Osteocyte (in vitro differentiated cells): Measurements from ENCODE around the gene ZDHHC17. TPM values are rescaled to one million over a fixed set of nuclear protein-coding genes. Genes with fewer than 3 reads are reported as not detected.

ENCODE experiments used
- DNase-seq: peaks from one replicate; pipeline ENCODE4 v3.0.0; 2021; ENCODE audit warnings: mixed read lengths; ENCODE audit not compliant: unreplicated experiment; ENCODE audit errors: extremely low spot score
- H3K27ac Mint-ChIP-seq: one replicate; pipeline ENCODE4 v1.8.0; 2021; ENCODE audit warnings: mild to moderate bottlenecking, mixed read lengths; ENCODE audit not compliant: unreplicated experiment
- H3K27me3 Mint-ChIP-seq: one replicate; pipeline ENCODE4 v1.8.0; 2021; ENCODE audit warnings: mixed read lengths; ENCODE audit not compliant: unreplicated experiment
- H3K36me3 Mint-ChIP-seq: one replicate; pipeline ENCODE4 v1.8.0; 2021; ENCODE audit warnings: mixed read lengths; ENCODE audit not compliant: unreplicated experiment
- H3K4me1 Mint-ChIP-seq: one replicate; pipeline ENCODE4 v1.8.0; 2021; ENCODE audit warnings: mixed read lengths; ENCODE audit not compliant: unreplicated experiment
- H3K4me3 Mint-ChIP-seq: one replicate; pipeline ENCODE4 v1.8.0; 2021; ENCODE audit warnings: mild to moderate bottlenecking, moderate library complexity, mixed read lengths; ENCODE audit not compliant: unreplicated experiment
- H3K9me3 Mint-ChIP-seq: one replicate; pipeline ENCODE4 v1.8.0; 2021; ENCODE audit warnings: mixed read lengths; ENCODE audit not compliant: unreplicated experiment
- CTCF ChIP-seq: fragments of 200-600 bp; sonication (generic); IDR thresholded peaks from 2 replicates; pipeline ENCODE4 v1.5.0; 2021; ENCODE audit warnings: antibody characterized with exemption, mild to moderate bottlenecking, moderate library complexity
- total RNA-seq: library from RNA; stranded (reverse); gene quantifications from 2 replicates; pipeline ENCODE4 v1.2.1, GENCODE V29; 2021

Gene ZDHHC17
- total RNA-seq, 1 donor from 2014 or later: 44.3 TPM

GRCh38 chr12:76738824-76739579 is 24.9 kb upstream of the ZDHHC17 start:
- Mint-ChIP-seq H3K9me3 (peaks cover 26% of the 10 kb centered on the region), H3K4me3 (no peak overlapping the region), H3K36me3 (peaks cover 9% of the 10 kb centered on the region), H3K27me3 (no peaks in the 10 kb centered on the region), H3K4me1 (peaks cover 5% of the 10 kb centered on the region), H3K27ac (no peak overlapping the region)
- no peak for DNase-seq
- TF ChIP-seq CTCF: no peak

DNA sequence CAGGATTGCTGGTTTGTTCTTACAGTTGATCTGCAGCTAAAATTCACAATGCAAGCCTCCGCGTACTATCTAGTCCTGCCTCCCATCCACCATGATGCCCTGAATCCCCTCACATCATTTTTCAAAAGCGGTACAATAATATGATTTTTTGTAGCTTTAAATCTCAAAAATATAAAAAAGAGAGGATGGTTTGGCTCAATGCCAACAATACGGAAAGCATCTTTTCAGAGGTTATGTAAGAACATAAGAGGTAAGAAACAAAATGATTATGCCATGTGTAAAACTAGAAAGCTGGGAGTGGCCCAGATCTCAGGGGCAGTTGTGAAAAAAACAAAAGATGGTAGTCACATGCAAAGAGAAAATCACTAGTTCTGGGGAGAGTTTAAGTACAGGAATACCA is 24.0 kb upstream of the ZDHHC17 start:
- no peak overlapping the region for H3K27ac Mint-ChIP-seq
- TF ChIP-seq CTCF: no peak
- H3K9me3 Mint-ChIP-seq: peaks cover 19% of the 10 kb centered on the region
- no peak overlapping the region for H3K4me3 Mint-ChIP-seq
- peaks cover 9% of the 10 kb centered on the region for H3K36me3 Mint-ChIP-seq
- DNase-seq: no peak
- peaks cover 5% of the 10 kb centered on the region for H3K4me1 Mint-ChIP-seq
- no peaks in the 10 kb centered on the region for H3K27me3 Mint-ChIP-seq

GRCh38 chr12:76740501-76740900 is 23.4 kb upstream of the ZDHHC17 start:
- Mint-ChIP-seq H3K9me3 (peaks cover 17% of the 10 kb centered on the region), H3K27me3 (no peaks in the 10 kb centered on the region), H3K4me1 (peaks cover 5% of the 10 kb centered on the region), H3K36me3 (peaks cover 9% of the 10 kb centered on the region), H3K27ac (no peak overlapping the region), H3K4me3 (no peak overlapping the region)
- no peak for DNase-seq
- TF ChIP-seq CTCF: no peak

DNA sequence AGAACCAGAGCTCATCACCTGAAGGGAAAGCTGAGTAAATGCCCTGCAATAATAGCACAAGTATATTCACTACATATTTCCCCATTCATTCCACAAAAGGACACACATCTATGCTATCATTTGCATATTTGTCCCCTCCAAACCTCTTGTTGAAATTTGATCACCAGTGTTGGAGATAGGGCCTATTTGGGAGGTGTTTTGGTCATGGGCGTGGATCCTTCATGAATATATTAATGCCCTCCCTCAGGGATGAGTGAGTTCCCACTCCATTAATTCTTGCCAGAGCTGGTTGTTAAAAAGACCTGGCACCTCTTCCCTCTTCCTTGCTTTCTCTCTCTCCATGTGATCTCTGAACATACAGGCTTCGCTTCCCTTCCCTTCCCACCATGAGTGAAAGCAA is 18.6 kb upstream of the ZDHHC17 start:
- no peaks in the 10 kb centered on the region for H3K4me1 Mint-ChIP-seq
- no peak overlapping the region for H3K27ac Mint-ChIP-seq
- H3K36me3 Mint-ChIP-seq: no peaks in the 10 kb centered on the region
- H3K4me3 Mint-ChIP-seq: no peak overlapping the region
- DNase-seq: no peak
- no peak for TF ChIP-seq CTCF
- no peaks in the 10 kb centered on the region for H3K27me3 Mint-ChIP-seq
- H3K9me3 Mint-ChIP-seq: no peaks in the 10 kb centered on the region

- Mint-ChIP-seq H3K27ac (no peak overlapping the region), H3K9me3 (no peaks in the 10 kb centered on the region), H3K36me3 (no peaks in the 10 kb centered on the region), H3K4me1 (no peaks in the 10 kb centered on the region), H3K4me3 (no peak overlapping the region), H3K27me3 (no peaks in the 10 kb centered on the region)
- no peak for DNase-seq
- TF ChIP-seq CTCF: no peak
These were observed 17.4 kb upstream of the ZDHHC17 start for GRCh38 chr12:76746516-76746915.
